ENCODE data around the gene EPHB3. TPM values are rescaled to one million over a fixed set of nuclear protein-coding genes. Genes with fewer than 3 reads are reported as not detected.
A peak's percentile ranks its signal among the peaks of the same experiment; 100 is the strongest.

The EPHB3 gene
- total RNA-seq, 2 donors from 2014 or later, result 7.9 to 10.1 TPM

- Histone ChIP-seq H3K36me3 (replicated peaks in 1 of 2; ENCODE audit: insufficient read depth in 1 of 2, low read depth in 2 of 2) (no peaks in the 10 kb centered on the region), H3K27me3 (no peaks in the 10 kb centered on the region), H3K4me3 (no peak overlapping the region), H3K9me3 (no peaks in the 10 kb centered on the region), H3K4me1 (peaks cover 22% of the 10 kb centered on the region), H3K27ac (no peak overlapping the region)
- peak in 1 of 4 donors; percentile 30 for DNase-seq
- TF ChIP-seq CTCF (IDR thresholded peaks at IDR 0.05), result no peak
- TF ChIP-seq POLR2A (IDR thresholded peaks at IDR 0.05), result no peak
- intact Hi-C loops (cut with DNase I), result no loop called here
- peak; percentile 59 for ATAC-seq
- WGBS, 2 donors, result 31 to 39% methylated on average over 7 of the region's 7 CpGs
These were observed 37.6 kb upstream of the EPHB3 start for GRCh38 chr3:184523825-184524615.

- peak overlapping the region; percentile 6 to 22 for H3K4me3 ChIP-seq
- peaks cover 22% of the 10 kb centered on the region for H3K4me1 ChIP-seq
- intact Hi-C loops (cut with DNase I), result no loop called here
- peak; percentile 60 for ATAC-seq
- 0 to 5% methylated on average over 5 to 7 of the region's 7 CpGs for WGBS, 2 donors
- H3K36me3 ChIP-seq (replicated peaks in 1 of 2; ENCODE audit: insufficient read depth in 1 of 2, low read depth in 2 of 2), result no peaks in the 10 kb centered on the region
- H3K9me3 ChIP-seq, result no peaks in the 10 kb centered on the region
- H3K27me3 ChIP-seq, result no peaks in the 10 kb centered on the region
- peak in 1 of 4 donors; percentile 35 for DNase-seq
- H3K27ac ChIP-seq, result peak overlapping the region in 1 of 4 donors; percentile 54
- TF ChIP-seq POLR2A (IDR thresholded peaks at IDR 0.05) (no peak), CTCF (IDR thresholded peaks at IDR 0.05) (no peak)
These were observed 36.6 kb upstream of the EPHB3 start for GRCh38 chr3:184524981-184525336.

GRCh38 chr3:184525337-184526087, 36.1 kb upstream of the EPHB3 start:
- TF ChIP-seq CTCF (IDR thresholded peaks at IDR 0.05) (no peak), POLR2A (IDR thresholded peaks at IDR 0.05) (peak in 1 of 3 donors; percentile 8)
- no peaks in the 10 kb centered on the region for H3K9me3 ChIP-seq
- DNase-seq (peak in 2 of 4 donors; percentile 23 to 35), ATAC-seq (peak; percentile 73)
- no peaks in the 10 kb centered on the region for H3K36me3 ChIP-seq (replicated peaks in 1 of 2; ENCODE audit: insufficient read depth in 1 of 2, low read depth in 2 of 2)
- H3K27me3 ChIP-seq, result no peaks in the 10 kb centered on the region
- H3K4me1 ChIP-seq, result peaks cover 22% of the 10 kb centered on the region
- peak overlapping the region; percentile 6 to 22 for H3K4me3 ChIP-seq
- intact Hi-C loops (cut with DNase I), result no loop called here
- H3K27ac ChIP-seq, result peak overlapping the region in 1 of 4 donors; percentile 54
- WGBS, 2 donors, result 4 to 6% methylated on average over 17 to 60 of the region's 60 CpGs

- no peak for TF ChIP-seq CTCF (IDR thresholded peaks at IDR 0.05)
- H3K36me3 ChIP-seq (replicated peaks in 1 of 2; ENCODE audit: insufficient read depth in 1 of 2, low read depth in 2 of 2), result no peaks in the 10 kb centered on the region
- no peaks in the 10 kb centered on the region for H3K27me3 ChIP-seq
- DNase-seq (no peak), ATAC-seq (no peak)
- no peak overlapping the region for H3K4me3 ChIP-seq
- H3K9me3 ChIP-seq, result no peaks in the 10 kb centered on the region
- intact Hi-C loops (cut with DNase I), result no loop called here
- no peak overlapping the region for H3K27ac ChIP-seq
- H3K4me1 ChIP-seq, result peaks cover 22% of the 10 kb centered on the region
- WGBS, 2 donors, result 29 to 55% methylated on average over 6 to 12 of the region's 12 CpGs
These were observed 35.5 kb upstream of the EPHB3 start for GRCh38 chr3:184526088-184526433.
